ENCODE results near the gene MARK3. TPM values are rescaled to one million over a fixed set of nuclear protein-coding genes. Genes with fewer than 3 reads are reported as not detected.

MARK3 gene
- polyA plus RNA-seq, 1 experiment: 109 TPM

GRCh38 chr14:103500148-103500990 lies 115.2 kb downstream of the MARK3 start:
- peak; percentile 66 for DNase-seq (ENCODE audit: low read depth, low spot score)
- POLR2A ChIA-PET: no interaction called here
- H3K4me3 ChIP-seq (ENCODE audit: low read depth, low read length): no peak overlapping the region
- H3K27me3 ChIP-seq (ENCODE audit: control insufficient read depth, insufficient read depth, low read length): no peaks in the 10 kb centered on the region
- H3K9me3 ChIP-seq (ENCODE audit: control insufficient read depth, insufficient read depth, low read length): no peaks in the 10 kb centered on the region
- no peak overlapping the region for H3K27ac ChIP-seq (ENCODE audit: low read depth, low read length)
- CTCF ChIA-PET: interaction anchor here (0.5 to 3.1 kb wide), 15 partner anchors 8 to 1062 kb away, joined by 3 to 26 read pairs (median 5); no protein-coding TSS in a partner anchor
- TF ChIP-seq, protein P1, sequence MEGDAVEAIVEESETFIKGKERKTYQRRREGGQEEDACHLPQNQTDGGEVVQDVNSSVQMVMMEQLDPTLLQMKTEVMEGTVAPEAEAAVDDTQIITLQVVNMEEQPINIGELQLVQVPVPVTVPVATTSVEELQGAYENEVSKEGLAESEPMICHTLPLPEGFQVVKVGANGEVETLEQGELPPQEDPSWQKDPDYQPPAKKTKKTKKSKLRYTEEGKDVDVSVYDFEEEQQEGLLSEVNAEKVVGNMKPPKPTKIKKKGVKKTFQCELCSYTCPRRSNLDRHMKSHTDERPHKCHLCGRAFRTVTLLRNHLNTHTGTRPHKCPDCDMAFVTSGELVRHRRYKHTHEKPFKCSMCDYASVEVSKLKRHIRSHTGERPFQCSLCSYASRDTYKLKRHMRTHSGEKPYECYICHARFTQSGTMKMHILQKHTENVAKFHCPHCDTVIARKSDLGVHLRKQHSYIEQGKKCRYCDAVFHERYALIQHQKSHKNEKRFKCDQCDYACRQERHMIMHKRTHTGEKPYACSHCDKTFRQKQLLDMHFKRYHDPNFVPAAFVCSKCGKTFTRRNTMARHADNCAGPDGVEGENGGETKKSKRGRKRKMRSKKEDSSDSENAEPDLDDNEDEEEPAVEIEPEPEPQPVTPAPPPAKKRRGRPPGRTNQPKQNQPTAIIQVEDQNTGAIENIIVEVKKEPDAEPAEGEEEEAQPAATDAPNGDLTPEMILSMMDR (IDR thresholded peaks at IDR 0.05; ENCODE audit: low read depth, low read length): peak; percentile 98

- TF ChIP-seq, protein P1 (IDR thresholded peaks at IDR 0.05; ENCODE audit: low read depth, low read length): no peak
- ChIA-PET CTCF (interaction anchor here (0.7 to 1.4 kb wide), 6 partner anchors 8 to 84 kb away, joined by 3 to 6 read pairs (median 4); no protein-coding TSS in a partner anchor), POLR2A (no interaction called here)
- no peak for DNase-seq (ENCODE audit: low read depth, low spot score)
- no peaks in the 10 kb centered on the region for H3K9me3 ChIP-seq (ENCODE audit: control insufficient read depth, insufficient read depth, low read length)
- H3K4me3 ChIP-seq (ENCODE audit: low read depth, low read length): no peak overlapping the region
- H3K27ac ChIP-seq (ENCODE audit: low read depth, low read length): no peak overlapping the region
- H3K27me3 ChIP-seq (ENCODE audit: control insufficient read depth, insufficient read depth, low read length): no peaks in the 10 kb centered on the region
These were observed 116.0 kb downstream of the MARK3 start for GRCh38 chr14:103501041-103501870.

- no peak for DNase-seq (ENCODE audit: low read depth, low spot score)
- Histone ChIP-seq H3K4me3 (ENCODE audit: low read depth, low read length) (no peak overlapping the region), H3K27ac (ENCODE audit: low read depth, low read length) (no peak overlapping the region), H3K9me3 (ENCODE audit: control insufficient read depth, insufficient read depth, low read length) (no peaks in the 10 kb centered on the region), H3K27me3 (ENCODE audit: control insufficient read depth, insufficient read depth, low read length) (no peaks in the 10 kb centered on the region)
- ChIA-PET CTCF (interaction anchor here (0.7 to 1.4 kb wide), 5 partner anchors 9 to 45 kb away, joined by 3 to 6 read pairs (median 4); no protein-coding TSS in a partner anchor), POLR2A (no interaction called here)
- TF ChIP-seq, protein P1 (IDR thresholded peaks at IDR 0.05; ENCODE audit: low read depth, low read length): no peak
These were observed 116.9 kb downstream of the MARK3 start for GRCh38 chr14:103501921-103502669.

DNA sequence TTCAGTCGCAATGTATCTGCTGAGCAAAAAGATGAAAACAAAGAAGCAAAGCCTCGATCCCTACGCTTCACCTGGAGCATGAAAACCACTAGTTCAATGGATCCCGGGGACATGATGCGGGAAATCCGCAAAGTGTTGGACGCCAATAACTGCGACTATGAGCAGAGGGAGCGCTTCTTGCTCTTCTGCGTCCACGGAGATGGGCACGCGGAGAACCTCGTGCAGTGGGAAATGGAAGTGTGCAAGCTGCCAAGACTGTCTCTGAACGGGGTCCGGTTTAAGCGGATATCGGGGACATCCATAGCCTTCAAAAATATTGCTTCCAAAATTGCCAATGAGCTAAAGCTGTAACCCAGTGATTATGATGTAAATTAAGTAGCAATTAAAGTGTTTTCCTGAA lies 117.7 kb downstream of the MARK3 start:
- POLR2A ChIA-PET: no interaction called here
- CTCF ChIA-PET: interaction anchor here (0.9 to 1.0 kb wide), 2 partner anchors 41 to 45 kb away, joined by 3 read pairs; no protein-coding TSS in a partner anchor
- H3K27ac ChIP-seq (ENCODE audit: low read depth, low read length): no peak overlapping the region
- H3K4me3 ChIP-seq (ENCODE audit: low read depth, low read length): no peak overlapping the region
- no peaks in the 10 kb centered on the region for H3K27me3 ChIP-seq (ENCODE audit: control insufficient read depth, insufficient read depth, low read length)
- TF ChIP-seq, protein P1 (IDR thresholded peaks at IDR 0.05; ENCODE audit: low read depth, low read length): no peak
- DNase-seq (ENCODE audit: low read depth, low spot score): no peak
- no peaks in the 10 kb centered on the region for H3K9me3 ChIP-seq (ENCODE audit: control insufficient read depth, insufficient read depth, low read length)

Data from AG04450 (cell line).